GM12872 (cell line): ENCODE data around the gene PWWP2B.

Experiments
- CTCF ChIP-seq: IDR thresholded peaks from 3 replicates; pipeline ENCODE4 v1.5.1; 2011; ENCODE audit warnings: low read depth, mild to moderate bottlenecking, low read length, moderate library complexity; ENCODE audit not compliant: insufficient read depth

PWWP2B gene

GRCh38 chr10:132445516-132446194 is 48.7 kb downstream of the PWWP2B start:
- TF ChIP-seq CTCF, result no peak

GRCh38 chr10:132446195-132446581 is 49.2 kb downstream of the PWWP2B start:
- TF ChIP-seq CTCF, result no peak

GRCh38 chr10:132446661-132447445 is 49.9 kb downstream of the PWWP2B start:
- peak; percentile 58 for TF ChIP-seq CTCF

- no peak for TF ChIP-seq CTCF
Measured at GRCh38 chr10:132447446-132448247, 50.6 kb downstream of the PWWP2B start.

- no peak for TF ChIP-seq CTCF
Measured at GRCh38 chr10:132448248-132448731, 51.3 kb downstream of the PWWP2B start.

- no peak for TF ChIP-seq CTCF
Measured at GRCh38 chr10:132449051-132449810, 52.2 kb downstream of the PWWP2B start.
